ENCODE results near the gene KRT14.
"Not testable (repeated sequence)": the region's sequence is repeated elsewhere in the genome, so short reads cannot be mapped to it uniquely, and the experiment has no call there.

Gene KRT14

GRCh38 chr17:41544491-41544892 lies 42.2 kb downstream of the KRT14 start:
- Histone ChIP-seq H3K27me3 (ENCODE audit: insufficient read depth, low read length) (0 out of 2 replicates have a peak, but pooled peaks cover 6% of the 10 kb centered on the region), H3K4me1 (ENCODE audit: insufficient read depth, low read length, severe bottlenecking) (no peaks in the 10 kb centered on the region), H3K9me2 (ENCODE audit: low read depth, low read length) (no peaks in the 10 kb centered on the region), H3K4me2 (ENCODE audit: low read length) (no peak overlapping the region), H3K36me3 (ENCODE audit: insufficient read depth, low read length) (no peaks in the 10 kb centered on the region), H3K4me3 (ENCODE audit: low read depth, low read length, poor library complexity, severe bottlenecking) (no peak overlapping the region), H2AFZ (ENCODE audit: low read length) (no peak overlapping the region), H3K9me3 (ENCODE audit: low read length) (no peaks in the 10 kb centered on the region), H3F3A (ENCODE audit: insufficient read depth, low read length) (no peaks in the 10 kb centered on the region), H4K20me1 (ENCODE audit: insufficient read depth, low read length) (no peaks in the 10 kb centered on the region), H3K9ac (ENCODE audit: low read length) (no peak overlapping the region), H3K27ac (ENCODE audit: low read depth, low read length, poor library complexity, severe bottlenecking) (no peak overlapping the region), H3K79me2 (ENCODE audit: insufficient read depth, low read length) (no peaks in the 10 kb centered on the region)
- no peak for TF ChIP-seq EZH2 (IDR thresholded peaks at IDR 0.05; ENCODE audit: borderline replicate concordance, low read length)
- TF ChIP-seq, protein P1, sequence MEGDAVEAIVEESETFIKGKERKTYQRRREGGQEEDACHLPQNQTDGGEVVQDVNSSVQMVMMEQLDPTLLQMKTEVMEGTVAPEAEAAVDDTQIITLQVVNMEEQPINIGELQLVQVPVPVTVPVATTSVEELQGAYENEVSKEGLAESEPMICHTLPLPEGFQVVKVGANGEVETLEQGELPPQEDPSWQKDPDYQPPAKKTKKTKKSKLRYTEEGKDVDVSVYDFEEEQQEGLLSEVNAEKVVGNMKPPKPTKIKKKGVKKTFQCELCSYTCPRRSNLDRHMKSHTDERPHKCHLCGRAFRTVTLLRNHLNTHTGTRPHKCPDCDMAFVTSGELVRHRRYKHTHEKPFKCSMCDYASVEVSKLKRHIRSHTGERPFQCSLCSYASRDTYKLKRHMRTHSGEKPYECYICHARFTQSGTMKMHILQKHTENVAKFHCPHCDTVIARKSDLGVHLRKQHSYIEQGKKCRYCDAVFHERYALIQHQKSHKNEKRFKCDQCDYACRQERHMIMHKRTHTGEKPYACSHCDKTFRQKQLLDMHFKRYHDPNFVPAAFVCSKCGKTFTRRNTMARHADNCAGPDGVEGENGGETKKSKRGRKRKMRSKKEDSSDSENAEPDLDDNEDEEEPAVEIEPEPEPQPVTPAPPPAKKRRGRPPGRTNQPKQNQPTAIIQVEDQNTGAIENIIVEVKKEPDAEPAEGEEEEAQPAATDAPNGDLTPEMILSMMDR (IDR thresholded peaks at IDR 0.05; ENCODE audit: low read length) = no peak

GRCh38 chr17:41542786-41543185 lies 43.9 kb downstream of the KRT14 start:
- not testable (repeated sequence) for H3F3A ChIP-seq (ENCODE audit: insufficient read depth, low read length); H4K20me1 ChIP-seq (ENCODE audit: insufficient read depth, low read length); H3K27ac ChIP-seq (ENCODE audit: low read depth, low read length, poor library complexity, severe bottlenecking); H3K9ac ChIP-seq (ENCODE audit: low read length); H3K36me3 ChIP-seq (ENCODE audit: insufficient read depth, low read length); H3K27me3 ChIP-seq (ENCODE audit: insufficient read depth, low read length); H3K4me3 ChIP-seq (ENCODE audit: low read depth, low read length, poor library complexity, severe bottlenecking); H3K79me2 ChIP-seq (ENCODE audit: insufficient read depth, low read length); H3K4me1 ChIP-seq (ENCODE audit: insufficient read depth, low read length, severe bottlenecking); H3K4me2 ChIP-seq (ENCODE audit: low read length); H3K9me3 ChIP-seq (ENCODE audit: low read length); H3K9me2 ChIP-seq (ENCODE audit: low read depth, low read length); H2AFZ ChIP-seq (ENCODE audit: low read length)

DNA sequence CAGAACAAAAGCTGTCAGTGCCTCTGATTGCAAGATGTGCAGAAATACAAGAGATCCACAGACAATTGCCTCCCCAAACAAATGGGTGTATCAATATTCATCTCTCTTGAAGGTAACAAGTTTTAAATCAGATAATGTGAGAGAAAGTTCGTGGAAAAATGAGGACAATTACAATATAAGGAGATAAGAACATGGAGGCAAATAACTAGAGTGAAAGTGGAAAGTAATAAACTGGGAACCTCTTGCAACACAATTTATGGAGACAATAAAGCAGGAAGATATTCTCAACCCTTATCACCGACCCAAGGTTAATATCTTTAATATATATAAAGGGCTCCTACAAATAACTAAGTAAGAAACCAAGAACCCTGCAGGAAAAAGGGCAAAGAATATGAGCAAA lies 44.3 kb downstream of the KRT14 start:
- Histone ChIP-seq H3K9me3 (ENCODE audit: low read length) (no peaks in the 10 kb centered on the region), H4K20me1 (ENCODE audit: insufficient read depth, low read length) (no peaks in the 10 kb centered on the region), H3F3A (ENCODE audit: insufficient read depth, low read length) (no peaks in the 10 kb centered on the region), H3K9ac (ENCODE audit: low read length) (no peak overlapping the region), H3K27ac (ENCODE audit: low read depth, low read length, poor library complexity, severe bottlenecking) (no peak overlapping the region), H3K9me2 (ENCODE audit: low read depth, low read length) (no peaks in the 10 kb centered on the region), H3K79me2 (ENCODE audit: insufficient read depth, low read length) (no peaks in the 10 kb centered on the region), H3K4me2 (ENCODE audit: low read length) (no peak overlapping the region), H3K27me3 (ENCODE audit: insufficient read depth, low read length) (peaks cover under 1% of the 10 kb centered on the region; the same call in 1 of the 2 replicates), H3K4me1 (ENCODE audit: insufficient read depth, low read length, severe bottlenecking) (no peaks in the 10 kb centered on the region), H3K4me3 (ENCODE audit: low read depth, low read length, poor library complexity, severe bottlenecking) (no peak overlapping the region), H2AFZ (ENCODE audit: low read length) (no peak overlapping the region), H3K36me3 (ENCODE audit: insufficient read depth, low read length) (no peaks in the 10 kb centered on the region)
- TF ChIP-seq, protein P1 (IDR thresholded peaks at IDR 0.05; ENCODE audit: low read length) = no peak
- TF ChIP-seq EZH2 (IDR thresholded peaks at IDR 0.05; ENCODE audit: borderline replicate concordance, low read length) = no peak

GRCh38 chr17:41540921-41541625 lies 45.6 kb downstream of the KRT14 start:
- Histone ChIP-seq H3F3A (ENCODE audit: insufficient read depth, low read length) (no peaks in the 10 kb centered on the region), H3K4me2 (ENCODE audit: low read length) (no peak overlapping the region), H3K79me2 (ENCODE audit: insufficient read depth, low read length) (no peaks in the 10 kb centered on the region), H3K4me3 (ENCODE audit: low read depth, low read length, poor library complexity, severe bottlenecking) (no peak overlapping the region), H3K4me1 (ENCODE audit: insufficient read depth, low read length, severe bottlenecking) (no peaks in the 10 kb centered on the region), H3K9me2 (ENCODE audit: low read depth, low read length) (no peaks in the 10 kb centered on the region), H3K36me3 (ENCODE audit: insufficient read depth, low read length) (no peaks in the 10 kb centered on the region), H3K9ac (ENCODE audit: low read length) (no peak overlapping the region), H3K9me3 (ENCODE audit: low read length) (no peaks in the 10 kb centered on the region), H4K20me1 (ENCODE audit: insufficient read depth, low read length) (no peaks in the 10 kb centered on the region), H3K27ac (ENCODE audit: low read depth, low read length, poor library complexity, severe bottlenecking) (no peak overlapping the region), H2AFZ (ENCODE audit: low read length) (no peak overlapping the region), H3K27me3 (ENCODE audit: insufficient read depth, low read length) (peaks cover 6% of the 10 kb centered on the region; the same call in 1 of the 2 replicates)
- TF ChIP-seq, protein P1 (IDR thresholded peaks at IDR 0.05; ENCODE audit: low read length) = no peak
- TF ChIP-seq EZH2 (IDR thresholded peaks at IDR 0.05; ENCODE audit: borderline replicate concordance, low read length) = no peak

Measured in OCI-LY1 (cell line).